ENCODE data around the gene ADSS1.

The ADSS1 gene

GRCh38 chr14:104723651-104724406 is at the start of gene ADSS1:
Gene ADSS1 (plus strand): TSS chr14:104724229. CDS start chr14:104724271, 42 bp downstream.
- peak; percentile 61 for DNase-seq

GRCh38 chr14:104675447-104675846 is 48.6 kb upstream of the ADSS1 start:
- no peak for DNase-seq

- no peak for DNase-seq
These were observed 47.8 kb upstream of the ADSS1 start for GRCh38 chr14:104676130-104676693.

- no peak for DNase-seq
These were observed 47.1 kb upstream of the ADSS1 start for GRCh38 chr14:104676694-104677511.

- DNase-seq: peak; percentile 79
These were observed 46.3 kb upstream of the ADSS1 start for GRCh38 chr14:104677512-104678332.

- DNase-seq: no peak
These were observed 45.7 kb upstream of the ADSS1 start for GRCh38 chr14:104678346-104678745.

GRCh38 chr14:104678901-104679705 is 44.9 kb upstream of the ADSS1 start:
- DNase-seq: no peak

- DNase-seq: no peak
These were observed 43.8 kb upstream of the ADSS1 start for GRCh38 chr14:104680056-104680805.

- DNase-seq: no peak
These were observed 43.0 kb upstream of the ADSS1 start for GRCh38 chr14:104680806-104681688.

- DNase-seq: no peak
These were observed 42.3 kb upstream of the ADSS1 start for GRCh38 chr14:104681689-104682074.

GRCh38 chr14:104682107-104682593 is 41.9 kb upstream of the ADSS1 start:
- no peak for DNase-seq

GRCh38 chr14:104683653-104684448 is 40.2 kb upstream of the ADSS1 start:
- no peak for DNase-seq

GRCh38 chr14:104684449-104684821 is 39.6 kb upstream of the ADSS1 start:
- DNase-seq: no peak

- peak; percentile 4 for DNase-seq
These were observed 38.6 kb upstream of the ADSS1 start for GRCh38 chr14:104685216-104685997.

- no peak for DNase-seq
These were observed 37.9 kb upstream of the ADSS1 start for GRCh38 chr14:104685998-104686610.

GRCh38 chr14:104686624-104687517 is 37.2 kb upstream of the ADSS1 start:
- no peak for DNase-seq
